Activated naive CD4-positive, alpha-beta T cell treated with anti-CD3 and anti-CD28 coated beads, Interleukin-2, amount 50 U/mL, for 16 hours (primary cell): ENCODE results near the gene TMEM212.

Source experiments
- DNase-seq: peaks from one replicate; pipeline ENCODE4 v3.0.0-alpha.2; 2020

TMEM212 gene

GRCh38 chr3:171860830-171861535 lies 17.8 kb downstream of the TMEM212 start:
- no peak for DNase-seq

DNA sequence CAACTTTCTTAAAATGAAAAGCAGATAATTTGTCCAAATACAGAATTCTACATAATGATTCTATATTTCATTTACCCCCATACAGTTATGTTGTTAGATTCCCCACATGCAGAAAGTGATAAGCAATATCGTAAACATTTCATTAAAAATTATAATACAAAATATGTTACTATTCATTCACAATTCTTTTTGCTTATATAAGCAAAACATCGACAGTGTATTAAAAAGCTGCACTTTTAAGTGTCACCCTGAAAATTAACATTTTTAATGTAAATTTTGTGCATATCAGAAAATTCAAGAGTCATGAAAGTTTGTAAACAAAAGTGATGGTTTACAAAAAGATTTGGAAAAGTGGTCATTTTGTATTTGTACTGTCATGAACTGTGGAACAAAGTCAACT lies 19.2 kb downstream of the TMEM212 start:
- DNase-seq, result no peak

DNA sequence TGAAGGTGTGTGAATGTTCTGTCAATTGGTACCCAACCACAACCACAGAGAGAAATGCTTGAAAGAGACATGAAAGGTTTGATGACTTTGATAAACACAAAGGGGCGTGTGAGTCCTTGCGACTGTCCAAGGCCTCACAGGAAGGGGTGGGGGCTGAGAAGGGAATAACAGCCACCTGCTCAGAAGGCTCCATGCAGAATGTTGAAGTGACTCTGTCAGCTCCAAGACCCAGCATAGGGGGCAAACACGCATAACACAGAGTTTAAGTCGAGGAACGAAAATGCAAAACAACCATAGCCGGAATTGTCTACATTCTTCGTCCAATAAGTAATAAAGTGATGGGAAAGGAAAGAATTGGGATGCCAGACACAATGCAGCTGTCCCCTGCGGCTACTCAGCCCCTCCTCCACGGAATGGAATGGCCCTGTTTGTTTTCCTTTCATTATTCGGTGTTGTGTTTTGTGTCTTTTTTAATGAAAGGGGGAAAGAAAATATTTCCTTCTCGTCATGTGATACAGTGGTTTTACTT lies 19.9 kb downstream of the TMEM212 start:
- DNase-seq, result no peak

DNA sequence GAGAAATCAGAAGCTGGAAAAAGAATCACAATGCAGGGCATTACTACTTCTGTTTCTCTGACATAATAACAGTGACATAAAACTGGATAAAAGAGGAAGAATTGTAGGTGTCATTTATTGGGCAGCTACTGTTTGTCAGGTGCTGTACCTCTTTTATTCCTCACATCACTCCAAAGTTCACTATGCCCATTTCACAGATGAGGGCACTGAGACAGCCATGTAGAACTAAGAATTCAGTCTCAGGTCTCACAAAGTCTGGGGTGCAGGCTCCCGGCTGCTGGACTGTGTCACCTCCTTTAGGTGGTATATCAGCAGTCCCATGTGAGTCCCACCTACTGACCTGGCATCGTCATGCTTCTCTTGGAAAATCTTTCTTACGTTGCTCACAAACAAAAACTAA lies 20.8 kb downstream of the TMEM212 start:
- DNase-seq, result no peak

GRCh38 chr3:171865191-171865865 lies 22.2 kb downstream of the TMEM212 start:
- no peak for DNase-seq

DNA sequence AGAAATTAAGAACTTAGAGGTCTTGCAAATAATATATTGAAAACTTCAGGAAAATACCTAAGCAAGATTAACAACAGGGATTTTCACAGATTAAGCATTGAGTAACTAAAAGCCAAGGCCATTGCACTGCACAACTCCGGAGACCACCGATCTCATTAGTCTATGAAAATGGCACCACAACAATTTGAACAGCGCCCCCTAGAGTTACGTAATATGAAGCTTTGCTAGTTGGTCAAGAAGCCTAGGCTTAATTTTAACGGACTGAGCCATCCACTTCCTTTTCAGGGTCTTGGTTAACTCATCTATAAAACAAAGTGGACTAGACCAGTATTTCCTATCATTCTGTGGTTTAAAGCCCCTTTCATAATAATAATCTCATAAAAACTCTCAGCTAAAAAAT lies 24.8 kb downstream of the TMEM212 start:
- DNase-seq, result no peak

DNA sequence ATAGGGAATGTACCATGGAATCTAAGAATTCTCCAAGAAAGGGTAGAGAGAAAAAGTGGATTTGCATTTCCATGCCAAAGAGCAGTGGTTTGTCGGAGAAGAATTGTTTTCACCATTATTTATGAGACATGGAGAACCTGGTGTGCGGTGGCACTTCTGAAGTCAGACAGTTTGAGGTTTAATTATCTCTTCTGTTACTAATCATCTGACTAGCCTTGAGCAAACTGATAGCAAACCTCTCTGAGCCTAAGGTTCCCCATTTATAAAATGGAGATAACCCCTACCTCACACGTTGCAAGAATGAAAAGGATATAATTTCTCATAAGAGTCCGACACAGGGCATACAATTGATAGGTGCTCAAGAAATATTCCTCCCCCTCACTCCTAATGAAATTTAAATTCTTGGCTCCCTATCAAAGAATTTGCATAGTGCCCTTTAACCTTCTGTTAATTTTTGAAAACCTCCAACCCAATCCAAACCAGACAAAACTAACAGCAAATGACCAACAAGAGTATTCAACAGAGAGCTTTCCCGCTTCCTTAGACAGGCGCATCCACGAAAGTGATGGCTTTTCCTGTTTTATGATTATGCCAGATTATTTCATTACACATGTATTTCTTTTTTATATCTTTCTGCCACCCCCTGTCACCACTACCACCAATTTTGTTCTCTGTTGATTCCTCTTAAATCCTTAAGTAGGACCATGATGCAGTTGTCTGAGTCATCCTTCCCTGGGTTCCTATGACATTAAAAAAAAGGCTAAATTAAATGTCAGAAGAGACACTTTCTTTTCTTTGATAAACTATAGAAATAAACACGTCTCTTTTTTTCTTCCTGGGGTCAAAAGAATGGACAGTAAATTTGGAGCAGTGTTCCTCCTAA lies 28.5 kb downstream of the TMEM212 start:
- no peak for DNase-seq

GRCh38 chr3:171873580-171873979 lies 30.4 kb downstream of the TMEM212 start:
- DNase-seq, result no peak

DNA sequence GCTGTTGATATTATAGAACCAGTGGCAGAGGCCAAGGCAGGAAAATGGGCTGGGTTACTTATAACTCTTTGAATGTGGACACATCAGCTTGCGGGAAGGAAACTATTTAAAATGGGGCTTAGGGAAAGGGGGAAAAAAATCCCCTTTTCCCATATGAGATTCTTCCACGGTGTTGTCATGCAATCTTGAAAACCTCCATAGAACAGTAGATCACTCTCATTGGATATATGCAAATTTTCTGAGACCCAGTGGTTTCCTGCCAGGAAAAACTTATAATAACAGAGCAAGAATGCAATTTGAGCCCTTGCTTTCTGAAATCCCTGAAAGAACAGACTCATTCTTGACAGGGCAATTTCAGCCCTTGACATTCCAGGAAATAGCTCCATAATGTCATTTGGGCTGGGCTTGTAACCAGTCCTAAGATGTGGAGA lies 31.1 kb downstream of the TMEM212 start:
- no peak for DNase-seq

DNA sequence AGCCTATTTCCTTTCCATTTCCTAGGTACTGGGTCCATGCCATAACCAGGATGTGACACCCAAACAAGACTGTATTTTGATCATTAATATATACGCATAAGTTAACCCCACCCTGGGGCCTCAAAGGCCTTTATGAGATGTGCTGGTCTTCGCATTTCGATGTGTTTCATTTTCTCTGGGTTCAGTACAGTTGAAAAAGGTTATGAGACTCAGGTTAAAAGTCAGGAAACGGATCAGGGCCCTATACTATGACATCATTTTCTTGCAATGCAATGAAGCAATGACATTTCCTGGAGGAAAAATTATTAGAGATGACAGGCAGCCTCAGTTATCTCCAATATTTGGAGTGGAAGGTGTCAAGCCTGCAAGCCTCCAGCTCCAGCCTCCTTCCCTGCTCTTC lies 31.7 kb downstream of the TMEM212 start:
- DNase-seq, result no peak

GRCh38 chr3:171875923-171876412 lies 32.8 kb downstream of the TMEM212 start:
- no peak for DNase-seq

GRCh38 chr3:171876680-171877147 lies 33.6 kb downstream of the TMEM212 start:
- DNase-seq, result no peak

- DNase-seq, result no peak
Observed at GRCh38 chr3:171878461-171879225, 35.5 kb downstream of the TMEM212 start.

DNA sequence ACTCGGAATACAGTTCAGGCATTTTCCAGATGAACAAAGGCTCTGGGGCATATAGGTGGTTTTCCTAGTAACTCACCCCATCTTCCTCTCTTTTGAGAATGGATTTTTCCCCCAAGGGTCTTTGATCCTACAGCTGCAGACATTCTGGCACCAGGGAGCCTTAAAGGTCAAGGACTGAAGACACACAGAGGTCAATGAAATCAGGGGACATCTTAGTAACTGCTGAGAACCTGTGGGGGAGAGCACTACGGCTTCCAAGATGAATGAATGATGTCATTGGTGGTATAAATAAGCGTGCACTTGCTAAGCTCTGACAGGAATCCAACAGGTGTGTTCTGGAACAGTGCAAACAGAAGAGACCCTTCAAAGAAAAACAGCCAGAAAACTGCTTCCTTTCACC lies 36.3 kb downstream of the TMEM212 start:
- no peak for DNase-seq

DNA sequence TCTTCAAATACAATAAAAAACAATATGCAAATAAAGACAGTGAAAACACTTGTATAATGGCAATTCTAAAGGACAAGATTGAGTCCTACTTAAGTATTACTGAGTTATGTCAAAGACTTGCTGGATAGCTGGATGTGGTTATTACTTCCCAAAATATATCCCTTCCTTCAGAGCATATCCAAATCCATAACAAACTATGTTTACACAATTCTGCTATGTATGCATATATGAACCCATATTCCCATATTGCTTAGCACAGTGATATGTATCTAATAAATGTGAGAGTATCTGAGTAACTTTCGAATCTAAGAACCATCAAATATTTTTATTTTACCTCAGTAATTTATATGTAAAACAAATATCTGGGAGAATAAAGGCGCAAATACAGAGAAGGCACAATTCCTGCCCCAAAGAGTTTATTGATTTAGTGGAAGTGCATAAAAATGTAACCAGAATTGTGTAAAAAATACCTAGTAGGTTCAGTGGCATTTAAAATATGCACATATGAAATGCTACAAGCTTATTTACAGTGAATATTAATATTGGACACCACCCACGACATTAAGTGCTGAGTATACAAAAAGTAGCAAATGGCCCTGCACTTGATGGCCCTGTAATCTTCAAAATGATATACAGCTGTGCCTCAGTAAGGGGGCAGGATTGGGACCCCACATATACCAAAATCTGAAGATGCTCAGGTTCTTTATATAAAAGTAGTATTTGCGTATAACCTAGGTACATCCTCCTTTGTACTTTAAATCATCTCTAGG lies 37.1 kb downstream of the TMEM212 start:
- no peak for DNase-seq

DNA sequence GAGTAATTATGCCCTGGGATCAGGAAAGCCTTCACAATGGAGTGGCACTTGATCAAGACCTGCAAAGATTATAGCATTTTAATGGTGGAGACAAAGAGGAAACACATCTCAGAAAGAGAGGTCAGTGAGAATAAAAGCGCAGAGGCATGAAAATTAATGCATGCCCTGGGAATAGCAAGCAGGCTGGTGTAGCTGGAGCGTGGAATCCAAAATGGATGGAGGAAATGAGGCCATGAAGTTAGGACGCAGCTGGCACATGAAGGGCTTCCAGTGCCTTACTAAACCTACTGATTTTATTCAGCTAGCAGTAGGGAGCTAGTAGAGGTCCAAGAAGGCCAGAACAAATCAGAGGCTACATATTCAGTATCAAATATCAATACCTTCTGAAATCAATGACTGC lies 38.1 kb downstream of the TMEM212 start:
- DNase-seq, result no peak

- DNase-seq, result no peak
Observed at GRCh38 chr3:171883257-171883892, 40.2 kb downstream of the TMEM212 start.

- no peak for DNase-seq
Observed at GRCh38 chr3:171883893-171884279, 40.7 kb downstream of the TMEM212 start.

GRCh38 chr3:171888466-171888865 lies 45.3 kb downstream of the TMEM212 start:
- no peak for DNase-seq

GRCh38 chr3:171890398-171890797 lies 47.2 kb downstream of the TMEM212 start:
- no peak for DNase-seq

DNA sequence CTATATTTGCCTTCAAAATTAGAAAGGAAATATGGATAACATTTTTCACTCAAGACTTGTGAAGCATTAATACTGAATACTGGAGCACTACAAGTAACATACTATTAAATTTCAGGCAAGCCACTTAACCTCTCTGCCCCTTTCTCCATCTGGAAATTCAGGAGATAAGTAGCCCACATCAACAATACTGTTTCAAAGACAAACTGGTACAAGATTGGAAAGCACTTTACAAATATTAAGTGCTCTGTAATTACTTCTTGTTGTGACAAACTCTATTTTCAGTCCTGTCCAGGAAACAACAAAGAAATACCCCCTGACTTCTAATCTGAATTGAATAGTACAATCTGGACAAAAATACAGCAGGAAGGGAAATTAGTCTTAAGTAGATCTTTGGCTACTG lies 49.3 kb downstream of the TMEM212 start:
- DNase-seq, result no peak
